HuH-7 (cell line): ENCODE measurements around the gene EPHA2.

Experiments used
- DNase-seq: peaks from one replicate; pipeline ENCODE4 v3.0.0; 2011; ENCODE audit warnings: low spot score

The EPHA2 gene

DNA sequence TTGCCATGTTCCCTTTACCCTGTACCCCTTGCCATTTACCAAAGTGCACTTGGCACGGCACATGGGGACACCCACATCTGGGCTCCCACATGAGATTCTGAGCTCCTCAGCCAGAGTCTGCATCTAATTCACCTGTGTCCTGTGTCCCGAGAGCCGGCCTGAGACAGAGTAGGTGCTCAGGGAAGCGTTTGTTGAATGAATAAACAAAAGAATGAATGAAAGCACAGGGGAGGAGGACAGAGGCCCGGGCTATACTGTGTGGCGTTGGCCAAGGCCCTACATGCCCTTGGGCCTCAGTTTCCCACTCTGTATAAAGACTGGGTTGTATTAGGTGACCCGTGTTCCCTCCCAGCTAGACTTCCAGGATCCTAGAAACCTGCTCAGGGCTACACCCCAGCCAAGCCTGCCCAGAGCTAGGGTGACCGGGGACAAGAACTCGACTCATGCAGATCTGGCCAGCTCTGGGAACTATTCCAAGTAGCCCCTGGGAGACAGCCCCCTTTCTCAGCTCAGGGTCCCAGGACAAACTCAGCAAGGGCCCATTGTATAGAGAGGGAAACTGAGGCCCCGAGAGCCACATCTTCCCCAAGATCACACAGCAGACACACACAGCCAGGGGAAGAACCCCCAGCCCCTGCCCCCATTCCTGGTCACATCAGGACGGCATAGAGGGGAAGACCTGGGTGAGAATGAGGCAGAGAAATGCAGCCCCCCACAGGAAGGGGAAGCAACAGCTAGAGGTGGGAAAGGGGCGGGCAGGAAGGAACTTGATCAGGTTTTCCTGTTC lies 6.0 kb downstream of the EPHA2 start:
- DNase-seq: no peak

GRCh38 chr1:16149146-16149545 lies 6.7 kb downstream of the EPHA2 start:
- no peak for DNase-seq

GRCh38 chr1:16148329-16149092 lies 7.4 kb downstream of the EPHA2 start:
- DNase-seq: no peak

GRCh38 chr1:16147156-16147926 lies 8.5 kb downstream of the EPHA2 start:
- DNase-seq: no peak

- peak; percentile 96 for DNase-seq
Measured at GRCh38 chr1:16146279-16147155, 9.4 kb downstream of the EPHA2 start.

- peak; percentile 70 for DNase-seq
Measured at GRCh38 chr1:16145662-16146278, 10.1 kb downstream of the EPHA2 start.

DNA sequence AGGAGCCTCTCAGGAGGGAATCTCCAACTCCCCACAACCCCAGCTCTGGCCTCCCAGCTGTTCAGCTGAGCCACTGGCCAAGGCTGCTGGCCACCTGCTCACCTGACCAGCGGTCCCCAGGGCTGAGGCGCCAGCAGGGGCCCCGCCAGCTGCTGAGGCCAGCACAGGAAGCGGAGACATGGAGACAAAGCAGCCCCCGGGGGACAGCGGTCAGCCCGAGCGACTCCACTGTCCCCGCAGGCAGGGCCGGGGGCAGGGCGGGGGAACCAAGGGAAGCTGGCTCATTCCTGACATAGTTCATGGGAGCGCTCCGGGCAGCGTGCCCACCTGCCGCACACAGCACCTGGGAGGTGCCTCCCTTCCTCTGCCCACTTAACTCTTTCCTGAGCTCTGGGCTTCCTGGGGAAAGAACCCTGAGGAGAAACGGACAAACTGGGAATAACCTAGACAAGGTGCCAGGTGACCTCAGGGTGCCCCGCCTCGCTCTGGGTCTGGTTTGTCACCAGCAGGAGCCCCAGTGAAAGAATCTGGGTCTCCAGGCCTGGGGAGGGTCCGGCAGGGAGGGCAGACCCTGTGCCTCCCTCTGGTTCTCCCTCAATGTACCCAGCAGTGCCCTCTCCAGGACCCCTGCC lies 10.7 kb downstream of the EPHA2 start:
- no peak for DNase-seq

- no peak for DNase-seq
Measured at GRCh38 chr1:16144325-16145029, 11.4 kb downstream of the EPHA2 start.

DNA sequence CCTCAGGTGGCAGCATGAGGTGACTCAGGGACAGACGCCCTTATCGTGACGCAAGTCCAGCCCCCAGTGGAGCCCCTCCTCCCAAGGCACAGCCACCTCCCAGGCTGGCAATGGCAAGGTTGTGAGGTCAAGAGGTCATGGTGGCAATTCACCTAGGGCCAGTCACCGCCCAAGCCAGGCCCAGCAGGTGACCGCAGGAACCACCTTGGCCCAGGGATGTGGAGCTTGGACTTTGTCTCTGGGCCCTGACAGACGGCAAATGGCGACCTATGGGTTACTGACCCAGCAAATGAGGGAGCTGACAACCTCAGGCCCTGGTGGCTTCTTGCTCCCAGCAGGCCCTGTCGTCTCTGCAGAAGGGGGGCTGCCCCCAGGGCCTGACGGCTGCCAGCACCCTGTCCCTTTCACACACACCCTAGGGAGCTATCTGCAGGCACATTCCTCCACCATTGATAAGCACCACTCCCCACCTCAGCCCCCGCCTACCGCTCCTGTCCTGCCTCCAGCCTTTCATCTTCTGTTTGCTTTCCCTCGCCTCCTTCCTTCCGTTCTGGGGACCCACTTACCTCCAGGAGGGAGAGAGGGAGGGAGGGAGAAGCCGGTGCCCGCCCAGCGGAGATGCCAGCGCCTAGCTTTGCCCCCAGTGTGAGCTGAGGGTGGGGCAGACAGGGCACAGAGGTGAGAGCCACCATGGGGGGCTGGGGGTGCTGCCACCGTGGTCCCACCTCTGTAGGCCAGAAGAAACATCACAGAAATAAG lies 12.1 kb downstream of the EPHA2 start:
- DNase-seq: peak; percentile 96

DNA sequence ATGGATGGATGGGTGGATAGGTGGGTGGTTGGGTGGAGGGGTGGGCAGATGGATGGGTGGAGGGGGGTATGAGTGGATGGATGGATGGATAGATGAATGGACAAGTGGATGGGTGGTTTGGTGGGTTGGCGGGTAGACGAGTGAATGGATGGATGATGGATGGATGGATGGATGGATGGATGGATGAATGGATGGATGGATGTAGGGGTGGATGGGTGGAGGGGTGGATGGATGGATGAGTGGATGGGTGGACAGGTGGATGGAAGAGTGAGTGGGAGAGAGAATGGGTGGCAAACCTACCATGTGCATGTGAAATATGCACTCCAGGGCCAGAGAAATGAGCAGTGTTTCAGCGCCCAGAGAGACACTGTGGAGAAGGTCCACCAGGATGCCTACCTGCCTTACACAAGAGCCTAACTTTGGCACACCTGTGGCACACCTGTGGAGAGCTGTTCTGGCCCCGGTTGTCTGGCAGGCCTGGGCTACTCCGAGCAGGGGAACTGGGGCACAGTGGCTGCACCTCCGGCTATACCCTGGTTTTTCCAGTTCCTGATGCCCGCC lies 12.8 kb downstream of the EPHA2 start:
- DNase-seq: no peak

- no peak for DNase-seq
Measured at GRCh38 chr1:16142383-16142995, 13.4 kb downstream of the EPHA2 start.

GRCh38 chr1:16141573-16142336 lies 14.1 kb downstream of the EPHA2 start:
- DNase-seq: no peak

GRCh38 chr1:16140068-16140596 lies 15.7 kb downstream of the EPHA2 start:
- DNase-seq: no peak

GRCh38 chr1:16139473-16139962 lies 16.4 kb downstream of the EPHA2 start:
- no peak for DNase-seq

DNA sequence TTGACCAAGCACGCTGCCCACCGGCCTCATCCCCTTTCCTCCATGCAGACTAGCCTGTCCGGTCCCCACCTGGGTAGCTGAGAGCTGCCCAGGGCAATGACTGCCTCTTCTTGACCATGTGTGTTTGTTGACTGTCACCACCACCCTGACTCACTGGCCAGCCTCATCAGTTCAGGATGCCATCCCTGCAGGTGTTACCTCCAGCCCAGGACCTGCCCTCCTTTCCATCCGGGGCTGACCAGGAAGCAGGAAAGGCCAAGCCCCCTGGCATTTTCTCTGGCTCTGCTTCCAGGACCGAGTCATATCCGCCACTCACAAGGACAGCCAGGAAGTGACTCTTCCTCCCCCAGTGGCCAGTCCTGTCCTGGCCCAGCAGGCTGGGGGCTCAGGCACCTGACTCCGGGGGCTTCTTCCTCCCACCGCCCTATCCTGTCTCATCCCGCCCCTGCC lies 17.1 kb downstream of the EPHA2 start:
- DNase-seq: no peak

GRCh38 chr1:16137890-16138467 lies 17.9 kb downstream of the EPHA2 start:
- no peak for DNase-seq

- no peak for DNase-seq
Measured at GRCh38 chr1:16135501-16135900, 20.4 kb downstream of the EPHA2 start.
